HG02981 (cell line): ENCODE data around the gene ENTPD8.
"Not testable (repeated sequence)": the region's sequence is repeated elsewhere in the genome, so short reads cannot be mapped to it uniquely, and the experiment has no call there.

ENCODE experiments used
- ATAC-seq: cut with Tn5 transposase; IDR thresholded peaks from one replicate; pipeline ENCODE4 v1.9.1; 2021; ENCODE audit warnings: mild to moderate bottlenecking, moderate library complexity; ENCODE audit not compliant: unreplicated experiment

The ENTPD8 gene

GRCh38 chr9:137459601-137460362 lies 18.6 kb upstream of the ENTPD8 start:
- ATAC-seq, result no peak

GRCh38 chr9:137459152-137459600 lies 18.0 kb upstream of the ENTPD8 start, which contains the start of gene NSMF:
Gene NSMF, minus strand, starts transcription at chr9:137459334. Its CDS starts 232 bp downstream, at chr9:137459102.
- ATAC-seq, result peak; percentile 51

- ATAC-seq, result peak; percentile 13
These were observed 17.3 kb upstream of the ENTPD8 start for GRCh38 chr9:137458194-137459151.

GRCh38 chr9:137457406-137458193 lies 16.4 kb upstream of the ENTPD8 start:
- no peak for ATAC-seq

GRCh38 chr9:137456864-137457405 lies 15.8 kb upstream of the ENTPD8 start:
- ATAC-seq, result no peak

- no peak for ATAC-seq
These were observed 15.1 kb upstream of the ENTPD8 start for GRCh38 chr9:137456061-137456863.

GRCh38 chr9:137455359-137455991 lies 14.3 kb upstream of the ENTPD8 start:
- ATAC-seq, result no peak

- ATAC-seq, result no peak
These were observed 13.6 kb upstream of the ENTPD8 start for GRCh38 chr9:137454597-137455358.

GRCh38 chr9:137454145-137454596 lies 13.0 kb upstream of the ENTPD8 start:
- no peak for ATAC-seq

GRCh38 chr9:137453643-137454081 lies 12.5 kb upstream of the ENTPD8 start:
- ATAC-seq, result peak; percentile 45

- no peak for ATAC-seq
These were observed 11.8 kb upstream of the ENTPD8 start for GRCh38 chr9:137452761-137453642.

GRCh38 chr9:137452006-137452760 lies 11.0 kb upstream of the ENTPD8 start:
- no peak for ATAC-seq

- not testable (repeated sequence) for ATAC-seq
These were observed 10.3 kb upstream of the ENTPD8 start for GRCh38 chr9:137451264-137452005.

GRCh38 chr9:137450539-137451222 lies 9.5 kb upstream of the ENTPD8 start:
- ATAC-seq, result not testable (repeated sequence)

- ATAC-seq, result no peak
These were observed 8.9 kb upstream of the ENTPD8 start for GRCh38 chr9:137449931-137450538.
